ENCODE results near the gene DNAJC25.
"Not testable (repeated sequence)": the region's sequence is repeated elsewhere in the genome, so short reads cannot be mapped to it uniquely, and the experiment has no call there.

Gene DNAJC25

GRCh38 chr9:111631214-111631971, at the start of gene DNAJC25:
TSS of gene DNAJC25 (plus strand) at chr9:111631334. CDS start at chr9:111631408, 74 bp downstream.
- peak; percentile 99 for DNase-seq (ENCODE audit: low spot score)

GRCh38 chr9:111582888-111583287, 48.2 kb upstream of the DNAJC25 start:
- no peak for DNase-seq (ENCODE audit: low spot score)

GRCh38 chr9:111586378-111586777, 44.8 kb upstream of the DNAJC25 start:
- DNase-seq (ENCODE audit: low spot score): no peak

GRCh38 chr9:111588846-111589245, 42.3 kb upstream of the DNAJC25 start:
- no peak for DNase-seq (ENCODE audit: low spot score)

GRCh38 chr9:111597852-111598732, 33.0 kb upstream of the DNAJC25 start:
- DNase-seq (ENCODE audit: low spot score): peak; percentile 59

- peak; percentile 38 for DNase-seq (ENCODE audit: low spot score)
Measured at GRCh38 chr9:111598733-111599091, 32.4 kb upstream of the DNAJC25 start.

GRCh38 chr9:111599092-111599954, 31.8 kb upstream of the DNAJC25 start, which contains the start of gene PTGR1:
TSS of gene PTGR1 (minus strand) at chr9:111599647. CDS start at chr9:111597422, 2,225 bp downstream.
- DNase-seq (ENCODE audit: low spot score): peak; percentile 73

GRCh38 chr9:111599955-111600343, 31.2 kb upstream of the DNAJC25 start:
- no peak for DNase-seq (ENCODE audit: low spot score)

- peak; percentile 39 for DNase-seq (ENCODE audit: low spot score)
Measured at GRCh38 chr9:111601237-111602018, 29.7 kb upstream of the DNAJC25 start.

- no peak for DNase-seq (ENCODE audit: low spot score)
Measured at GRCh38 chr9:111603041-111603440, 28.1 kb upstream of the DNAJC25 start.

- no peak for DNase-seq (ENCODE audit: low spot score)
Measured at GRCh38 chr9:111604054-111604615, 27.0 kb upstream of the DNAJC25 start.

GRCh38 chr9:111605041-111605559, 26.0 kb upstream of the DNAJC25 start:
- no peak for DNase-seq (ENCODE audit: low spot score)

GRCh38 chr9:111610149-111610548, 21.0 kb upstream of the DNAJC25 start:
- no peak for DNase-seq (ENCODE audit: low spot score)

- no peak for DNase-seq (ENCODE audit: low spot score)
Measured at GRCh38 chr9:111610845-111611244, 20.3 kb upstream of the DNAJC25 start.

GRCh38 chr9:111613436-111614040, 17.6 kb upstream of the DNAJC25 start:
- DNase-seq (ENCODE audit: low spot score): peak; percentile 56

- no peak for DNase-seq (ENCODE audit: low spot score)
Measured at GRCh38 chr9:111615928-111616327, 15.2 kb upstream of the DNAJC25 start.

GRCh38 chr9:111617349-111617748, 13.8 kb upstream of the DNAJC25 start:
- not testable (repeated sequence) for DNase-seq (ENCODE audit: low spot score)

GRCh38 chr9:111621895-111622480, 9.1 kb upstream of the DNAJC25 start:
- DNase-seq (ENCODE audit: low spot score): peak; percentile 76

- DNase-seq (ENCODE audit: low spot score): no peak
Measured at GRCh38 chr9:111622626-111623025, 8.5 kb upstream of the DNAJC25 start.
